H1 (cell line): ENCODE data around the gene ANXA2. TPM values are rescaled to one million over a fixed set of nuclear protein-coding genes. Genes with fewer than 3 reads are reported as not detected.
A peak's percentile ranks its signal among the peaks of the same experiment; 100 is the strongest.

ENCODE experiments used
- CTCF ChIA-PET: fragments of 300-600 bp; sonication (Branson Sonifier 250); formaldehyde crosslinking; loops from one replicate; lab custom pipeline; 2021; ENCODE audit not compliant: partially characterized antibody; lab: Charles Lee
- POLR2A ChIA-PET: fragments of 300-600 bp; sonication (Branson Sonifier 250); formaldehyde crosslinking; loops from one replicate; lab custom pipeline; 2021; ENCODE audit warnings: inconsistent platforms; ENCODE audit not compliant: partially characterized antibody; lab: Charles Lee
- DNase-seq, 2 experiments: peaks; one replicate each; pipeline versions ENCODE4 v3.0.0 to v3.0.0-alpha.2; 2010 to 2022; ENCODE audit warnings: low spot score in 2 of 2, low read depth in 1 of 2, mixed read lengths in 1 of 2
- FAIRE-seq: peaks from 2 replicates; lab custom pipeline; 2011; peaks lifted over from hg19 to GRCh38; lab: Jason Lieb, UNC
- H2AFZ ChIP-seq: 2 replicates; pipeline ENCODE4 v1.8.1; 2012; ENCODE audit warnings: low read length, inconsistent platforms
- H2AK5ac ChIP-seq: 2 replicates; pipeline ENCODE4 v1.6.1; 2013; ENCODE audit warnings: low read depth, low read length
- H2BK120ac ChIP-seq: replicated peaks from 2 replicates; pipeline ENCODE3; 2013; ENCODE audit warnings: low read depth, low read length, inconsistent platforms
- H2BK12ac ChIP-seq: 2 replicates; pipeline ENCODE4 v1.6.1; 2013; ENCODE audit warnings: low read depth, low read length
- H2BK15ac ChIP-seq: 2 replicates; pipeline ENCODE4 v1.6.1; 2013; ENCODE audit warnings: low read length
- H2BK20ac ChIP-seq: 2 replicates; pipeline ENCODE4 v1.6.1; 2013; ENCODE audit warnings: low read length
- H2BK5ac ChIP-seq: 2 replicates; pipeline ENCODE4 v1.6.1; 2013; ENCODE audit warnings: low read depth, low read length
- H3K14ac ChIP-seq: 2 replicates; pipeline ENCODE4 v1.6.1; 2013; ENCODE audit warnings: inconsistent platforms; ENCODE audit not compliant: insufficient read length
- H3K18ac ChIP-seq: 2 replicates; pipeline ENCODE4 v1.6.1; 2013; ENCODE audit warnings: low read length; ENCODE audit errors: extremely low read depth
- H3K23ac ChIP-seq: 2 replicates; pipeline ENCODE4 v1.6.1; 2013; ENCODE audit warnings: inconsistent platforms; ENCODE audit not compliant: insufficient read length
- H3K23me2 ChIP-seq: 2 replicates; pipeline ENCODE4 v1.6.1; 2013; ENCODE audit warnings: low read depth, low read length
- H3K27ac ChIP-seq: 2 replicates; pipeline ENCODE4 v1.6.1; 2011; ENCODE audit warnings: low read depth, low read length, inconsistent platforms
- H3K27me3 ChIP-seq, 4 experiments: replicated peaks in 1 of 4; 1 replicate in 1 of 4; 2 replicates in 3 of 4; pipeline versions ENCODE4 v1.6.1 to v1.8.1; 2011 to 2013; ENCODE audit warnings: low read length in 3 of 4, mild to moderate bottlenecking in 3 of 4, inconsistent platforms in 2 of 4, mixed read lengths in 2 of 4, moderate library complexity in 1 of 4; ENCODE audit not compliant: control insufficient read depth in 3 of 4, insufficient read depth in 3 of 4; ENCODE audit errors: extremely low read depth in 1 of 4
- H3K36me3 ChIP-seq, 4 experiments: 2 replicates each; pipeline versions ENCODE4 v1.6.1 to v1.8.1; 2011 to 2013; ENCODE audit warnings: mild to moderate bottlenecking in 4 of 4, low read length in 3 of 4, moderate library complexity in 2 of 4, control low read depth in 1 of 4, inconsistent platforms in 1 of 4; ENCODE audit not compliant: insufficient read depth in 4 of 4, control insufficient read depth in 2 of 4
- H3K4ac ChIP-seq: replicated peaks from 2 replicates; pipeline ENCODE3; 2013; ENCODE audit warnings: low read length, low read depth, mixed read lengths, inconsistent platforms; ENCODE audit not compliant: insufficient read length
- H3K4me1 ChIP-seq, 4 experiments: replicated peaks in 1 of 4; 1 replicate in 1 of 4; 2 replicates in 3 of 4; pipeline versions ENCODE4 v1.6.1 to v1.8.1; 2011 to 2013; ENCODE audit warnings: low read length in 3 of 4, inconsistent platforms in 2 of 4, mixed read lengths in 1 of 4; ENCODE audit not compliant: insufficient read depth in 4 of 4, control insufficient read depth in 3 of 4
- H3K4me2 ChIP-seq, 2 experiments: 2 replicates each; pipeline versions ENCODE4 v1.6.1 to v1.8.1; 2011 to 2013; ENCODE audit warnings: low read depth in 2 of 2, low read length in 2 of 2, control low read depth in 1 of 2, inconsistent platforms in 1 of 2, mild to moderate bottlenecking in 1 of 2; ENCODE audit not compliant: insufficient read depth in 1 of 2
- H3K4me3 ChIP-seq, 4 experiments: fragments of 200-600, 300-600 bp in 1 of 4; sonication (generic), shearing (Covaris generic), sonication (Bioruptor Twin) in 1 of 4; 2 replicates each; pipeline versions ENCODE4 v1.5.1 to v1.8.1; 2011 to 2016; ENCODE audit warnings: low read length in 4 of 4, low read depth in 3 of 4, control low read depth in 2 of 4, inconsistent platforms in 2 of 4, mild to moderate bottlenecking in 2 of 4, mixed read lengths in 1 of 4, moderate library complexity in 1 of 4; ENCODE audit not compliant: insufficient read depth in 2 of 4; ENCODE audit errors: extremely low read depth in 1 of 4
- H3K56ac ChIP-seq: replicated peaks from 2 replicates; pipeline ENCODE3; 2013; ENCODE audit warnings: low read depth, mild to moderate bottlenecking, mixed read lengths, low read length, inconsistent platforms; ENCODE audit not compliant: insufficient read length
- H3K79me1 ChIP-seq: 2 replicates; pipeline ENCODE4 v1.6.1; 2013; ENCODE audit warnings: low read depth, low read length, control low read depth
- H3K79me2 ChIP-seq, 2 experiments: 2 replicates each; pipeline versions ENCODE4 v1.6.1 to v1.8.1; 2012 to 2013; ENCODE audit warnings: low read length in 2 of 2, mild to moderate bottlenecking in 2 of 2, inconsistent platforms in 1 of 2; ENCODE audit not compliant: insufficient read depth in 2 of 2, control insufficient read depth in 1 of 2
- H3K9ac ChIP-seq, 4 experiments: replicated peaks in 1 of 4; 1 replicate in 1 of 4; 2 replicates in 3 of 4; pipeline versions ENCODE4 v1.6.1 to v1.8.1; 2011 to 2013; ENCODE audit warnings: low read depth in 3 of 4, low read length in 3 of 4, control low read depth in 2 of 4, mild to moderate bottlenecking in 2 of 4, moderate library complexity in 2 of 4, inconsistent platforms in 1 of 4; ENCODE audit errors: extremely low read depth in 1 of 4
- H3K9me3 ChIP-seq, 2 experiments: 2 replicates each; pipeline versions ENCODE4 v1.6.1 to v1.8.1; 2012 to 2013; ENCODE audit warnings: mild to moderate bottlenecking in 2 of 2, moderate library complexity in 2 of 2, control low read depth in 1 of 2, inconsistent platforms in 1 of 2, low read depth in 1 of 2, low read length in 1 of 2, mixed read lengths in 1 of 2; ENCODE audit not compliant: insufficient read depth in 2 of 2
- H4K20me1 ChIP-seq, 2 experiments: replicated peaks in 1 of 2; 2 replicates each; pipeline versions ENCODE3 to v1.8.1; 2011 to 2013; ENCODE audit warnings: inconsistent platforms in 2 of 2, low read length in 2 of 2, mild to moderate bottlenecking in 1 of 2; ENCODE audit not compliant: insufficient read depth in 2 of 2, control insufficient read depth in 1 of 2
- H4K5ac ChIP-seq: 2 replicates; pipeline ENCODE4 v1.6.1; 2013; ENCODE audit warnings: low read length, low read depth, mixed read lengths, inconsistent platforms; ENCODE audit not compliant: insufficient read length
- H4K8ac ChIP-seq: 2 replicates; pipeline ENCODE4 v1.8.0; 2013; ENCODE audit warnings: mild to moderate bottlenecking, moderate library complexity, low read length, inconsistent platforms; ENCODE audit not compliant: insufficient read depth; ENCODE audit errors: extremely low read depth
- H4K91ac ChIP-seq: replicated peaks from 2 replicates; pipeline ENCODE3; 2013; ENCODE audit warnings: low read length, mixed read lengths, inconsistent platforms; ENCODE audit not compliant: insufficient read length
- CEBPB ChIP-seq: IDR thresholded peaks from 2 replicates; pipeline ENCODE4 v1.6.1; 2012; ENCODE audit warnings: low read depth, low read length
- WGBS, 2 experiments: shearing (Covaris generic) in 1 of 2; methylation state at CpG; one replicate each; pipeline versions ENCODE4 v1.1.6 to v1.1.7; 2013 to 2015; ENCODE audit warnings: low lambda C conversion rate in 2 of 2, mixed read lengths in 2 of 2, inconsistent platforms in 1 of 2, low coverage in 1 of 2, missing lambda C conversion rate in 1 of 2; ENCODE audit not compliant: insufficient replicate concordance in 2 of 2, insufficient coverage in 1 of 2, insufficient read length in 1 of 2; ENCODE audit errors: extremely low coverage in 1 of 2, missing lambda C conversion rate in 1 of 2; 5-methylcytosine and 5-hydroxymethylcytosine counted together
- polyA plus RNA-seq, 7 experiments: library from polyadenylated mRNA; depleted of rRNA in 3 of 7; stranded (reverse) in 5 of 7; unstranded in 2 of 7; fragments of >200 nt in 5 of 7; fragments of 200-250 nt in 2 of 7; gene quantifications; 1 replicate in 5 of 7; 2 replicates in 1 of 7; 4 replicates in 1 of 7; pipeline versions ENCODE4 v1.2.1 to v1.2.3, GENCODE V29; 2011 to 2013; ENCODE audit warnings: missing spikeins in 2 of 7, mixed read lengths in 2 of 7
- total RNA-seq: library from RNA; stranded (reverse); fragmentation: NEBNext Ultra II Directional; extraction: Animal tissue kit (Norgen Biotek cat#: 25700); gene quantifications from 2 replicates; pipeline ENCODE4 v1.2.1, GENCODE V29; 2021
- TF ChIP-seq, protein P1 (sequence below): IDR thresholded peaks from 2 replicates; pipeline ENCODE4 v1.6.1; 2011; ENCODE audit warnings: low read depth, mild to moderate bottlenecking, low read length; ENCODE audit not compliant: insufficient read depth

ANXA2 gene
- total and polyA plus RNA-seq, 2 of the 8 experiments (the other 6 are each of a cell fraction or from before 2014, with no cell fraction given) = 178 to 217 TPM

DNA sequence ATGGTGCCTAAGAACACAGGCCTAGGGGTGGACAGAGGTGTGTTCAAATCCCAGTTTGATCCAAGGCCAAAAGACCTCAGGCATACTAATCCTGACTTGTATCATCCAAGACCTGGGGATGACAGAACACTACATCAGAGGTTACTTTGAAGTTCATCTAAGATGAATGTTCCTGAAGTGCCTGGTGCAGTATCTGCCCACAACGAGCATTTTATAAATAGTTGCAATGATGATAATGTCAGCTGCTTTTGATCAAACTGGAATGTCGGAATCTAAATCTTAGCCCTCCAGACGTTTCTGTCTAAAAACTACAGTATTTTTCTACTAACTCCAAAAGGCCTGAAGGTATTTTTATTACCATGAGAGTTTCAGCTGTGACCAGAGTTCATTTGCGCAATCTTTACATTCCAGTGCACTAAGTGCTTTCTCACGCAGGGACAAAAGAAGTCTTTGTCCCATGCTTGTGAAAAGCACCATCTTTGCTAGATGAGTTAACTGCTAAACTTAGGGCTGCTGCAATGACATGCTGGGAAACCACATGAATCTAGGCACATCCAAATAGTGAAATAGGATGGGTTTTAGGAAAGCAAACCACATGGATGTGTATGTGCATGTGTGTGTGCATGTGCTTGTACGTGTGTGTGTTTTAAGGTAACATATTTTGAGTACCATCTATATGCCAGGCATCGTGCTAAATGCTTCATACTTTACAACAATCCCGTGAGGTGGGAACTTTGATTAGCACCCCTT is 18.1 kb downstream of the ANXA2 start:
- H3K9ac ChIP-seq = no peak overlapping the region
- H3K27ac ChIP-seq = peak overlapping the region; percentile 19; the same call in 1 of the 2 replicates
- H3K9me3 ChIP-seq = no peaks in the 10 kb centered on the region
- no peak overlapping the region for H3K4ac ChIP-seq
- H2BK12ac ChIP-seq = no peak overlapping the region
- FAIRE-seq (no peak), DNase-seq (no peak)
- H2BK120ac ChIP-seq = no peak overlapping the region
- H3K14ac ChIP-seq = no peak overlapping the region
- H3K4me2 ChIP-seq = no peak overlapping the region
- H3K4me1 ChIP-seq = peaks cover 0 to 8% (median 2%) of the 10 kb centered on the region in 4 experiments; a peak in 5 of 7 replicates
- no peaks in the 10 kb centered on the region for H3K27me3 ChIP-seq
- no peaks in the 10 kb centered on the region for H3K23me2 ChIP-seq
- WGBS, 2 experiments = 96% methylated on average over 8 of the region's 8 CpGs; no CpG with 5 or more reads in 1 of the 2 experiments
- H3K79me2 ChIP-seq = no peaks in the 10 kb centered on the region
- peaks cover 0 to 1% of the 10 kb centered on the region in 2 experiments for H4K20me1 ChIP-seq
- H3K56ac ChIP-seq = no peak overlapping the region
- POLR2A ChIA-PET = no interaction called here
- no peak overlapping the region for H2AK5ac ChIP-seq
- no peak overlapping the region for H3K23ac ChIP-seq
- no peak overlapping the region for H2BK5ac ChIP-seq
- CTCF ChIA-PET = no interaction called here
- H4K91ac ChIP-seq = no peak overlapping the region
- no peak overlapping the region for H4K5ac ChIP-seq
- no peaks in the 10 kb centered on the region for H3K79me1 ChIP-seq
- TF ChIP-seq CEBPB = peak; percentile 80; the same call in 1 of the 2 replicates
- TF ChIP-seq, protein P1, sequence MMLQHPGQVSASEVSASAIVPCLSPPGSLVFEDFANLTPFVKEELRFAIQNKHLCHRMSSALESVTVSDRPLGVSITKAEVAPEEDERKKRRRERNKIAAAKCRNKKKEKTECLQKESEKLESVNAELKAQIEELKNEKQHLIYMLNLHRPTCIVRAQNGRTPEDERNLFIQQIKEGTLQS = no peak
- no peak overlapping the region for H4K8ac ChIP-seq
- H2BK20ac ChIP-seq = no peak overlapping the region
- no peak overlapping the region for H3K4me3 ChIP-seq
- no peak overlapping the region for H2BK15ac ChIP-seq
- H3K36me3 ChIP-seq = peaks cover 0 to 20% (median 2%) of the 10 kb centered on the region in 4 experiments; a peak in 5 of 8 replicates
- no peak overlapping the region for H3K18ac ChIP-seq
- H2AFZ ChIP-seq = no peak overlapping the region
